CD4-positive, alpha-beta T cell treated with Interleukin-15 for 1 hour (primary cell): ENCODE measurements around the gene NPHP4.

Experiments
- DNase-seq: peaks from one replicate; pipeline ENCODE4 v3.0.0-alpha.2; 2020

Gene NPHP4

DNA sequence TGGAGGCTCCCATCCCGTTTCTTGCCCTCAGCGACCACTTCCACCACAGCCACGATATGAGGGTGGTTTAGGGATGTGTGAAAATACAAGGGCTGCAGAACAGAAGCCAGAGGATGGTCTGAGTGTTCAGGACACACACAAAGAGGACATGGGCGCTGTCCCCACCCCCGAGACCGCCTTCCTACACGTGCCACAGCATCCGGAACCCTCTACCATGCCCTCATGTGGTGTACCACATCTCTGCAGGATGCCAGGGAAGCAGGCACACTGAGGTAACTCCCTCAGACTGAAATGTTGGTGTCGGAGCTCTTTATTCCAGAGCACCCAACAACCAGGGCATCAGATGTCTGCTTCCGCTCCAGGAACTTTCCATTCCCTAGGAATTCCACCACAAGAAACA lies 23.1 kb downstream of the NPHP4 start:
- DNase-seq = no peak

DNA sequence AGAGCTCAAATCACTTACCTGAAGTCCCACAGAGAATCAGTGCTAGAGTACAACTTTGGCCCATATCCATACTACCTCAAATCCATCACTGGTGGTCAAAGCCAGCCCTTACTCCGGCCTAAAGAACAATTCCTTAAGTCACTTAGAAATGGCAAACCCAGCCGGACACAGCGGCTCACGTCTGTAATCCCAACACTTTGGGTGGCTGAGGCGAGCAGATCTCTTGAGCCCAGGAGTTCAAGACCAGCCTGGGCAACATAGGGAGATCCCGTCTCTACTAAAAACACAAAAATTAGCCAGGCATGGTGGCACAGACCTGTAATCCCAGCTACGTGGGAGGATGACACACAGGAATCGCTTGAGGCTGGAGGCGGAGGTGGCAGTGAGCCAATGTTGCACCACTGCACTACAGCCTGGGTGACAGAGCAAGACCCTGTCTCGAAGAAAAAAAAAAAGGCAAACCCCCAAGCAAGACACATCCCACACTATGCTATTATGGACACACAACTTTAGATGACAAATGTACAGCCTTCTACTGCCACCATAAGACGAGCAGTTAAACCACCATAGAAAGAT lies 24.0 kb downstream of the NPHP4 start:
- no peak for DNase-seq

DNA sequence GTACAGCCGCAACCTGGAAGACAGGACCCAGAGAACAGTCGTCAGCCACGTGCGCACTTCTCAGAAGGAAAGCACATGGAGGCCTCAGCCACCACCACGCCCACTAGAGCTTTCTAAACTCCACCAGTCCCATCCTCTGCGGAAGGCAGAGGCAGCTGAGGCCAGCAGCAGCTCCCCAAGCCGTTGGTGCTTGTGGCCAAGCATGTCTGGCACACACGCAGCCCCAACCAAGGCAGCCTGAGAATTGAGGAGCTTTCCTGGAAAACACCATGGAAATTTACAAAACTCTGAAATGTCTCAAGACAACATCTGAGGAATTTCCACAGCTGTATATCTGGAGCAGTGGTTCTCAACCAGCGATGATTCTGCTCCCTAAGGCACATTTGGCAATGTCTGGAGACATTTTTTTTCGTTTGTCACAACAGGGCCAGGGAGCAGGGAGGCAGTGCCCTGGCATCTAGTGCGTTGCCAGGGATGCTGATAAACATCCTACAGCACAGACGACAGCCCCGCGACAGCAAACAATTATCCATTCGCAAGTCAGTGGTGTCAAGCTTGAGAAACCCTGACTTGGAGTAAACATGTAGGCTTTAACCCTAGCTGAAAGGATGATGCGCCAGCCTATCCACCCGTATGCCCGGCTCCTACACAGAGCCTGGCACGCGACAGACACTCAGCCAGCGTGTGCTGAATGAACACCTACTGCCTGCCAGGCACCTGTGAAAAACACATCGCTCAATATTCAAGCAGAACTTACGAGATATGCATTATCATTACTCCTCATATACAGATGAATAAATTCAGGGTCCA lies 24.7 kb downstream of the NPHP4 start:
- DNase-seq = no peak

DNA sequence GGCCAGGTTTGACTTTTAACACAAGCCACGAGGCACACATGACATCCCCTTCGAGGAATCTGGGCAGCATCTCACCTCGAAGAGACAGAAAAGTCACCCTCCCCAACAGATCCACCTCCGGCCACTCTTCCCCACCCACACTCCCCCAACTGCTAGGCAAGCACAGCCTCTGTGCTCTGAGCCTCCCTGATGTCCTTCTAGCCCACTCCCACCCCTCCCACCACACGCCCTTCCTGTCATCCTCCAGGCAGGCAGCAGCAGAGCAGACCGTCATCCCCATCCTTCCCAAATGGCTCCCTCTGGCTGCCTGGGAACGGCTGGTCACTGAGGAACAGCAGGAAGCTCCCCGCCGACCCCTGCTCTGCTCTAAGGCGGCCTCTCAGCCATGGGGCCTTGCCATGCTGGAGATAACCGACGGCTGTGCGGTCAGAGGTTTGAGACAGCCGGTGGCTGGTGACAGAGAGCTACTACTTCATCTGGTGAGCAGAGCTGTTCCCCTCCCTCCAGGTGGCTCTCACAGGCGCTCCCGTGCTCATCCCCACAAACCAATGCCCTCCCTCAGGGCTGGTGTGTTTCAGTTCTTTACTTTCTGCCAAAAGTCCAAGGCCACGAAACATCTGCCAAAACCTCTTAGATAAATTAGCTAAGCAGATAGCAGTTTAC lies 25.6 kb downstream of the NPHP4 start:
- DNase-seq = no peak

DNA sequence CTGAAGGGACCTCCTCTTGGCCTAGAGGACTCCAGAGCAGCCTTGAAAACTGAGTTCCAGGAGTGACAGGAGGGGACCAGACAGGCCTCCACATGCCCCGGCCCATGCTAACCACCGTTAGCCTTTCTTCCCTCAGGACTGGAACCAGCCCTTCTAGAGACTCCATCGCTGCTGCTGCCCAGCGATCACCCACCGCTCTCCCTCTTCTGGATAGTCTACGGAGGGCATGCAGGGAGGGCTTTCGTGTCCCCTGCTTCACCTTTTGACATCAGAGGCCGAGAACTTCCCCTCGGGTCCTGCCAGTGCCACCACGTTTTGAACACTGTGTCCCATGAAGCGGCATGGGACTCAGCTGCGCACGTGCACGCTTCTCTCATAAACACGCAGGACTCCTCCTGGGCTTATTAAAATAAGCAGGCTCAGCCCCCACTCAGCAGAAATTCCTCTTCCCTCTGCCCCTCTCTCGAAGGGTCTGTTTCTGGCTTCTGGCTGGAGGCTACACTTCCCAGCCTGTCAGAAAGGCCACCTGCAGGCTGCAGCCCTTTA lies 26.6 kb downstream of the NPHP4 start:
- no peak for DNase-seq

DNA sequence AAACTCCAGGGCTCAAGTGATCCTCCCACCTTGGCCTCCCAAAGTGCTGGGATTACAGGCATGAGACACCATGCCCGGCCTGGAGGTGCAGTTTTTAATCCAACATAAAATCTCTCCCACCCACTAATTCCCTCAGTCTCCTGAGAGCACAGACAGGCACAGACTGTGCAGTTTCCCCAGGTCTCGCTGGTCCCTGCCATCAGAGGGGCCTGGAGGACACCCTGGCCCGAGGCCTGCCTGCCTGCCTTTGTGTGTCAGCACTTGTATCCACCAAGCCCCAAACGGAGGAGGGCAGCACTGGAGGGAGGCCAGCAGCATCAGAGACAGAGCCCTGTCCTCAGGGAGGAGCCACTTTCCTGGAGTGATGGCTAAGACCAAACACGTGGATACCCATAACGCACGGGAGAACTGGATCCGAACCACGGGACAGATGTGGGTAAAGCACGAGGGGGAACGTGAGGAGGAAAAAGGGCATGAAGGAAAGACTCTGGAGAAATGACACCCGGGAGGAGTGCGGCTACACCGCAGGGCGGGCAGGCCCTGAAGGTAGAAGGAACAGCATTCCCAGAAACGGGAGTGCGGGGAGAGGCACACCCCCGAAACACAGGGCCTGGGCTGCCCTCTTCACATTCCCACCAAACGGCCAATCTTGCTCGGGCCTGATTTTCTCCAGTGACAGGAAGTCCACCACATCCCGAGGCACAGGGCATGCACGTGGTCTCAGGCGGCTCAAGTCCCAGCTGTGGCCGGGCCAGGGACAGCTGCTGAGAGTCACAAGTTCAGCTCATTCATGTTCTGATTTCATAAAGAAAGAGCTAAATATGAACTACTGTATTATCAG lies 29.7 kb downstream of the NPHP4 start:
- no peak for DNase-seq

DNA sequence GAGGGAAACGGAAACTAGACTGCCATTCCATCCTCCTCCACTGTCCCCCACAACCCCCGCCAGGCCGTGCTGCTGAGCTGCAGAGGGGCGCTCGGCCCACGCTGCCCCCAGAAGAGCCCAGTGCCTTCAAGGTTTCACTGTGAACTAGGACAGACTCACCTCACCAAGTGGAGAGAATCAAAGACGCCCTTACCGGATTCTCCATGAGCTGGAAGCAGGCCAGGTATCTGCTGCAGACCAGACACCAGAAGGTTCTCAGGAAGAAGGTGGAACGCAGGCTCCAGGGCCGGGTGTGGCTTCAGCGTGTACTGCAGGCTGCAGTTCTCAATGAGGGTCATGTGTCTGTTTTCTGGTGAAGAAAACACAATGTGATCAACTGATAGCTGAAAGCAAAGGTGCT lies 30.6 kb downstream of the NPHP4 start:
- DNase-seq = no peak

DNA sequence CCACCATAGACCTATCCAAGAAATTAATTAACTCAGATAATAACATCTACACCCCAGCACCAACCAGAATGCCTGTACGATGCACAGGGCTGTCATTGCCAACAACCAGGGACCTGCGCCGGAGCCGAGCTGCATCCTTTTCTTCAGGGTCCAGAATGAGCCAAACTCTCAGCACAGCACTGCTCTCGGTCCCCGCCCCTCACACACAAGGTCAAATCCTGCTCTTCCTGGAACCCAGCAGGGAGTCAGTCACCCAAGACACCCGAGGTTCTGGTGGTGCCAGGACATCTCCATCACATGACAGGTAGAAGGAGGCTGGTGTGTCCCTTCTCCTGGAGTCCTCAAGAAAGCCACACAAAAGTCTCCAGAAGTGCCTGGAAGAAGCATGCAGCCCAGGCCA lies 31.9 kb downstream of the NPHP4 start:
- DNase-seq = no peak

DNA sequence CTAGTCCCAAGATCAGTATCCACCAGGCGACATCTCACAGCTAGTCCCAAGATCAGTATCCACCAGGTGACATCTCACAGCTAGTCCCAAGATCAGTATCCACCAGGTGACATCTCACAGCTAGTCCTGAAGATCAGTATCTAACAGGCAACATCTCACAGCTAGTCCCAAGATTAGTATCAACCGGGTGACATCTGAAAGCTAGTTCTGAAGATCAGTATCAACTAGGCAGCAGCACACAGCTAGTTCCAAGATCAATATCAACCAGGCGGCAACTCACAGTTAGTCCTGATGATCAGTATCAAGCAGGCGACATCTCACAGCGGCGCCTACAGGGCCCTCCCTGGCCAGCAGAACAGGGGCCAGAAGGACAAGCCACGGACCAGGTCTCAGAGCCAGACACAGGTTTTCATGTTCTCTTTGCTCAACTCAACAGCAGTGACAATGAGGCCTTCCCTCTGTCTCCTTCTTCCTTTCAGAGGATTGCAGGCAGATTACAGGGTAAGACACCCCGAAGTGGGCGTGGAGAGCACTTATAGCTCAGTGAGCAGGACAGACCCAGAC lies 32.5 kb downstream of the NPHP4 start:
- DNase-seq = no peak

DNA sequence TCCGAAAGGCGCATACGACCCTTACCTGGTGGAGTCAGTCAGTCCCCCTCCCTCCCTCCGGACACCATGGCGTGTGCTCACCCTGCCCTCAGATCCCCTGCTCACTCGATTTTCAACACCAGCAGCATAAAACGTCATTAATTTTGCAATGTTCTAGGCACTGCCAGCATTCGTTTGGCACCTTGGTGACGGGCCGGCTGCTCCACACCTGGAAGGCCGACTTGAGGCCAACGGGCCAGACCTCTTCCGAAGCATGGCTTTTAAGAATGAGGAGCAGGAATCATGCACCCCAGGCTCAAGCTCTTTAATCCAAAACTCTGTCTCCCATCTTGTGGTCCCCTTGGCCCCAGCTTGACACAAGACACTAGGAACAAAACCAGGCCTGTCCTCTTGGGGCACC lies 33.1 kb downstream of the NPHP4 start:
- DNase-seq = no peak

DNA sequence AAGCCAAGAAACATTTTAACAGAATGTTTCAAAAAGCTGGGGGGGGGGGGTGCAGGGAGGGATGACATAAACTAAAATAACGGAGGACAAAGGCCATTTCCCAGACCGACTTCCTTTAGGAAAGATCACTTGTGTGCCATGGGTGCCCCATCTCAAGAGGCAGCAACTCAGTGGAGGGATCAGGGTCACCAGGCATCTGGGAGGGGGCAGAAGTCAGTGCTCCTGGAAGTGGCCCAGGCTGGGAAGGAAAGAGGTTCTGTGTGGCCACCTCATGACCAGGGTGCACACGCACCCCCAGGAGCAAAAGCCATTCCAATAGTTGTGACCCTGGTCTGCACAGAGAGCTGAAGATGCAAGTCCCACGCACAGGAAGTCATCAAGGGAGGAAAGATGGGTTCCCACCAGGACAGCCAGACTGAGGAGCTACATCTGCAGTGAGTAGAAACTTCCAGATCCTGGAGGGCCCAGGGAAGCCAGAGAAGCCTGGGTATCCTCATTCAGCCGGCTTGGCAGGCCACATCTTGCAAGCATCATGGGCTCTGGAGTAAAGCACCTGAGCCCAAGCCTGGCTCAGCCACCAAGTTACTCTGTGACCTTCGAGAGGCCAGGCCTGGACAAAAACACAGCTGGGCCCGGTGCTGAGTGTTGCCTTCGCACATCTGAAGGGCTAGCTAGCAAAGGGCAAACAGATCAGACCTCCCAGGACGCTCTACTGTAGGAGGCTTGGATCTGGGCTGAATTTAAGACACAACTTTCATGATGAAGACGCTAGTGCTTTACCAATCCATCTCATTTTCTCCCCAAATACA lies 36.0 kb downstream of the NPHP4 start:
- no peak for DNase-seq

DNA sequence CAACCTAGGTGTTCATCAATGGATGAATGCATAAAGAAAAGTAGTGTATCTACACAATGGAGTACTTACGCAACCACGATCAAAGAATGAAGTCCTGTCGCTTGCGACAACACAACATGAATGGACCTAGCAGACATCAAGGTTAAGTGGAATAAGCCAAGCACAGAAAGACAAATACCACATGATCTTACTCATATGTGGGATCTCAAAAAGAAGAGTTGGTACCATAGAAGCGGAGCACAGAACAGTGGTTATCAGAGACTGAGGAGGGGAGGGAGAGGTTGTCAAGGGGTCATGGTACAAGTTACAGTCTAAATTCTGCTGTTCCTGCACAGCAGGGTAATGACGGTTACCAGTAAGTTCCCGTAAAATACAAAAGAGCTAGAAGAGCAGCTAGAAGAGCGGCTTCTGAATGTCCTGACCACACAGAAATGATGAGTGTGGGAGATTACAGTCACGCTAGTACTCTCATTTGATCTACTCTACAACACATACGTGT lies 36.7 kb downstream of the NPHP4 start:
- no peak for DNase-seq

DNA sequence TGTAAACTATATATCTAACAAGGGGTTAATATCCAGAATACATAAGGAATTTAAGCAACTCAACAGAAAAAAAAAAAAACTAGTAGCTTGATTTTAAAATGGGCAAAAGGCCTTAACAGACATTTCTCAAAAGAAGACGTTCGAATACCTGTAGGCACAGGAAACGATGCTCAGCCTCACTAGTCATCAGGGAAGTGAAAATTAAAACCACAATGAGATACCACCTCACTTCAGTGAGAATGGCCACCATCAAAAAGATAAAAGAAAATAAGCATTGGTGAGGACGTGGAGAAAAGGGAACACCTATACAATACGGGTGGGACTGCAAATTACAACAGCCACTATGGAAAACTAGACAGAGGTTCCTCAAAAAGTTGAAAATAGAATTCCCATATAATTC lies 37.3 kb downstream of the NPHP4 start:
- DNase-seq = no peak

DNA sequence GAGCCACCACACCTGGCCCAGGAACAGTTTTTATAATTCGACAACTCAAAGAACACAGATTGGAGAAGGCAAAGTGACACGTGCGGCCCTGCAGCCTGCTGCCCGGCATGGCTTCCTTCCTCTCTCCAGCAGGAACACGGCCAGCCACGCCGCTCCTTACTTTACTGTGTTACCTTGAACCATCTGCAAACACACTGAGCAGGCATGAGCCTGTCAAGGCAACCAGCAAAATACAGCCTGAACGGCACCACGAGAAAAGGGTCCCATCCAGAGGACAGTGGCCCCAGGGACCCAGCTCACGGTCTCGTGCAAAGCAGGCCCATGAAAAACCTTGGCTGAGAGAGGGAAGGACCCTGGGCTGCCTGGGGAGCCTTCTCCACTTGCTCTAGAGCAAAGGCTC lies 38.8 kb downstream of the NPHP4 start:
- DNase-seq = no peak

DNA sequence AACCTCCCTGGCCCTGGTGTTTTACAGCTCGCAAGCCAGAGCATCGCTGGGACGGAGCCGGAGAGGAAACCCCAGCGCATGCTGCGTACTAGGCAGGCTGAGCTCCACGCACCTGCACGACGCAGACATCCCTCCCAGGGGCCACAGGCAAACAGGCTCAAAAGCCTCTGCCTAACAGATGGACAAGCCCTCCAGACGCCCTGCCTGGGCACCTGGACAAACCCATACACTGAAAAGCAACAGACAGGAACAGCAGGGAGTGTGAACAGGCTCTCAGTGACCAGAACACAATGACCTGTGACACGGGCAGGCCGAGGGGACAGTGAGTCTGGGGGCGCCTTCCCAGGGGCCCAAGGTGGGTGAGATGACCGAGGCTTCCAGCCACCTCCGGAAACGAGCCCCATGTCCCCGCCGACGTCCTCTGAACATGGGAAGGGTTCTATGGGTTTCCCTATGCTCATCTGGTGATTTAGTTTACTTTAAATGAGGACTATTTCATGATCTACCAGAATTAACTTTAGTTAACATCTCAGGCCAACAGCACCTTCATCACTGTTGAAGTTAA lies 40.3 kb downstream of the NPHP4 start:
- DNase-seq = no peak

DNA sequence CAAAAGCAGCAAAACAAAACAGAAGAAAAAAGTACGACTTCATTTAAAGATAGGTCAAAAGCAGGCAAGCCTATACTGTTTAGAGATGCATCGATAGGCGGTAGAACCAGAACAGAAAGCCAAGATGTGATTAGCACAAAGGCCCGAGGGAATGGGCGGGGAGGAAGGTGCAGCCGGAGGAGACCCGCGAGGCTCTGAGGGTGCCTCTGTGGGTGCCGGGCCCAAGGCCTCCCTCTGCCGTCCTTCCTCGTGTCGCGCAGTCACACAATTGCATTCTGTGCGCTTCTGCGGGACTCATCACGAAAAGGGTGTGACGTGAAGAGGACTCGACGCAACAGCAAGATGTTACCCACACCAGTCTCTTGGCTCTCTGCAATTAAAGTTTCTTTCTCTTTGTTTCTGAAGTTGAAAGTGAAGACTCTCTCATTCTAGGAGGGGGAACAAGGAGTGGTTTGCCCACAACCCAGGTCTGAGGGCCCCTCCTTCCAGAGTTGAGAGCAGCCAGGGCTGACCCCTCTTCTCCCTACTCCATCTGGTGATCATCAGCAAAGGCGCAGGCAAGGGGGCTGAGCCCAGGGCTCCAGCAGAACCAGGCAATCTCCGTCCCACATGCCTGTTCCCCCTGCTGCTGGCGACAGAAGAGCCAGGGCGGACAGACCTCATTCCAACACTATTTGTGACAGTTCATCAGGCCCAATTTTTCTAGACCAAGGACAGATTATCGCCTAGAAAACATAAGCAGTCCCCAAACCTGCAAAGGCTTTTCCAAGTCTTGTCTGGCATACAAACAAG lies 41.0 kb downstream of the NPHP4 start:
- DNase-seq = no peak

DNA sequence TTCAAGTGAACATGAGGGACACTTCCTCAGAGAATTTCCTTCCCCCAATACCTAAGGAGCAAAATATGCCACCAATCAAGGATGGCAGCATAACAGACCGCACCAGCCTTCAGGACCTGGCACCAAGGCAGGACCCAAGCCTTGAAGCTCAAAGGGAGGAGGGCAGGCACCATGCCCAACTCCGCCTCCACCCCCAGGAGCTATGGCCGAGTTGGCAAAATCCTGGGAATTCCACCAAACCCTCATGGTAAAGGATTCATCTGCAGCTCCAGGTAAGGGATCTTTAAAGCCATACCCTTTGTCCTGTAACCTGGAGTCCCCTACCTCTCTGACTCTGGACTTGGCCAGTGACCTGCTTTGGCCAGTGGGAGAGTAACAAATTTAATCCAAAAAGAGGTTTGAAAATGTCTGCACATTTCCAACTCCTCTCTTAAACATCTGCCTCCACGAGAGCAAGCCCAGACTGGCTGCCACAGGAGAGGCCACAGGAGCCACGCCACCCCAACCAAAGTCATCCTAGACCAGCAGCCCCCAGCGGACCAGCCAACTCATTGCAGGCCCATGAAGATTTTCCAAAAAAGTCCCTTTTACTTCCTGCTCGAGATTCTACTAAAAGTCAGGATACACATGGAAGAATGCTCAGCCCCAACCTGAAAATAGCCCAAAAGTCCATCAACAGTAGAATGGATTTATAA lies 41.9 kb downstream of the NPHP4 start:
- DNase-seq = no peak

DNA sequence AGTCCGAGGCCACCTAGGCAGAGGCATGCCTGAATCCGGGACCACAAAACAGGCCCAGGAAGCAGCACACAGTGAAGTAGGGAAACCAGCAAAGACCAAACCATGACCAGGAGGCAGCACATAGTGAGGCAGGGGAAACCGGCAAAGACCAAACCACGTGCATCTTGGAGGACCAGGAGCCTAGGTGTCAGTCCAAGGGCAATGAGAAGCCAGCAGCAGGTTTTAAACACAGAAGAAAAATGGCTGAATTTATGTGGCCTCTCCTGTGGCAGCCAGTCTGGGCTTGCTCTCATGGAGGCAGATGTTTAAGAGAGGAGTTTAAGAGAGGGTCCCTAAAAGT lies 42.5 kb downstream of the NPHP4 start:
- no peak for DNase-seq

DNA sequence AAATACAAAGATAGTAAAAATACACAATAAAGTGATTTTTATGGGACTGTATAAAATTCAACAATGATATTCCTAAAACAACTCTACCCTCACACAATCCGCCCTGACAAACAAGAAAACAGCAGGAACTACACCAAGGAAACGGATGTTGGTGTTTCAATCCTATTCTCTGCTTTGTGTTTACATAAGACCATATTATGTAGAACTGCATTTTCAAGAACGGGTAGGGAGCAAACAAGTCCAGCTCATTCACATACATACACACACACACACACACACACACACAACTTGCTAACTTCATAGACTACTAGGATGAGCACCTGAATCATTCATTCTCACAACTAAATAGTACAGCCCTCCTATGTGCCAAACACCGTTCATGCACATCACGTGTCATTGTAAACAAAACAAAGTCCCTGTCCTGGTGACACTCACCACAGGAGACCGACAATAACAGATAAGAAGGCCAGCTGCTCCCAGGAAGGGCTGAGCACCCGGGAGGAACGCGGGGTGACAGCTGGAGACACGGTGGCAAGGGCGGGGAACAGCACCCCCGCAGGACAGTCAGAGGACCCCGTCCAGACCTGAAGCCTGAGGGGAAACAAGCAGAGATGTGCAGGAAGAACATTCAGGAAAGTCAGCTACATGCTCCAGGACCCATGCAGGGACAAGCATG lies 43.0 kb downstream of the NPHP4 start:
- DNase-seq = no peak

DNA sequence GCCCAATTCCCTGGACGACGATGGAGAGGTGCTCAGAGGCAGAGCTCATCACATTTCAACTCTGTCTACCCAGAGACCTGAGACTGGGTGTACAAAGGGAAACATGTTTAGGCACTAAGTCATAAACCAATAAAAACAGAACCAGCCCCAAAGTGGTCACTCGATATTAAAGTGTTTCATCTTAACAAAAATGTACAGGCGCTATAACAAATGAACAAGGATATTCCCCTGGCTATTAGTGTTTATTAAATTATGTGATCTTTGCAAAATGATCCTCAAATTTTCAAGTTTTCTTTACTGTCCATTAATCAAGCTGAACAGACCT lies 43.6 kb downstream of the NPHP4 start:
- DNase-seq = no peak
